GM08714 (cell line): Measurements from ENCODE around the gene CARTPT.

Experiments used
- H3K4me3 ChIP-seq: fragments of 200-500 bp; sonication (Bioruptor generic); 2 replicates; pipeline ENCODE4 v1.5.1; 2014; ENCODE audit warnings: mild to moderate bottlenecking, low read length, inconsistent platforms
- ZNF274 ChIP-seq: IDR thresholded peaks from 2 replicates; pipeline ENCODE4 v1.6.1; 2012; ENCODE audit warnings: mild to moderate bottlenecking, low read depth, low read length

The CARTPT gene

GRCh38 chr5:71705421-71705820, 13.7 kb upstream of the CARTPT start:
- H3K4me3 ChIP-seq = no peak overlapping the region
- no peak for TF ChIP-seq ZNF274

GRCh38 chr5:71706906-71707305, 12.2 kb upstream of the CARTPT start:
- H3K4me3 ChIP-seq = no peak overlapping the region
- no peak for TF ChIP-seq ZNF274

GRCh38 chr5:71711610-71712009, 7.5 kb upstream of the CARTPT start:
- H3K4me3 ChIP-seq = no peak overlapping the region
- no peak for TF ChIP-seq ZNF274

GRCh38 chr5:71714911-71715310, 4.2 kb upstream of the CARTPT start:
- no peak for TF ChIP-seq ZNF274
- no peak overlapping the region for H3K4me3 ChIP-seq

- no peak for TF ChIP-seq ZNF274
- no peak overlapping the region for H3K4me3 ChIP-seq
These were observed 8.9 kb downstream of the CARTPT start for GRCh38 chr5:71727978-71728377.

GRCh38 chr5:71731015-71731414, 11.9 kb downstream of the CARTPT start:
- no peak for TF ChIP-seq ZNF274
- H3K4me3 ChIP-seq = no peak overlapping the region

GRCh38 chr5:71732011-71732410, 12.9 kb downstream of the CARTPT start:
- no peak for TF ChIP-seq ZNF274
- no peak overlapping the region for H3K4me3 ChIP-seq

- no peak overlapping the region for H3K4me3 ChIP-seq
- TF ChIP-seq ZNF274 = no peak
These were observed 15.1 kb downstream of the CARTPT start for GRCh38 chr5:71734141-71734540.

- no peak for TF ChIP-seq ZNF274
- H3K4me3 ChIP-seq = no peak overlapping the region
These were observed 19.0 kb downstream of the CARTPT start for GRCh38 chr5:71737931-71738539.

GRCh38 chr5:71738662-71739361, 19.7 kb downstream of the CARTPT start:
- TF ChIP-seq ZNF274 = no peak
- H3K4me3 ChIP-seq = no peak overlapping the region

GRCh38 chr5:71740015-71740753, 21.1 kb downstream of the CARTPT start:
- no peak overlapping the region for H3K4me3 ChIP-seq
- TF ChIP-seq ZNF274 = no peak

- no peak for TF ChIP-seq ZNF274
- H3K4me3 ChIP-seq = no peak overlapping the region
These were observed 24.1 kb downstream of the CARTPT start for GRCh38 chr5:71743155-71743554.

GRCh38 chr5:71744009-71744790, 25.1 kb downstream of the CARTPT start:
- H3K4me3 ChIP-seq = no peak overlapping the region
- TF ChIP-seq ZNF274 = no peak

- no peak overlapping the region for H3K4me3 ChIP-seq
- no peak for TF ChIP-seq ZNF274
These were observed 28.1 kb downstream of the CARTPT start for GRCh38 chr5:71747182-71747581.
